HCT116 (cell line): ENCODE data around the gene NIT2. TPM values are rescaled to one million over a fixed set of nuclear protein-coding genes. Genes with fewer than 3 reads are reported as not detected.

Experiments used
- ATAC-seq: fragments of 200-7000 bp; cut with Tn5 transposase; 2 replicates; pipeline ENCODE4 v1.9.1; 2020; ENCODE audit warnings: mild to moderate bottlenecking, moderate library complexity
- BruUV-seq: library from RNA; stranded (reverse); fragments of 400-500 nt; replicated peaks from 2 replicates; lab custom pipeline; 2021; lab: Mats Ljungman, UMichigan
- CTCF ChIA-PET: fragments of 300-600 bp; sonication (Branson Sonifier 250); formaldehyde crosslinking; loops from one replicate; lab custom pipeline; 2021; ENCODE audit warnings: antibody characterized with exemption; lab: Charles Lee
- POLR2A ChIA-PET: fragments of 300-600, 350-600 bp; sonication (Branson Sonifier 250); formaldehyde crosslinking; loops from one replicate; lab custom pipeline; 2021; ENCODE audit warnings: antibody characterized with exemption; lab: Charles Lee
- RAD21 ChIA-PET, 2 experiments: fragments of 300-600 bp; sonication (Branson Sonifier 250); formaldehyde crosslinking; loops; one replicate each; lab custom pipeline; 2023; ENCODE audit warnings: low total read pairs in 2 of 2; ENCODE audit not compliant: uncharacterized antibody in 2 of 2, unreplicated experiment in 2 of 2, low non-redundant PET in 1 of 2; lab: Charles Lee
- DNase-seq: peaks from one replicate; pipeline ENCODE4 v3.0.0-alpha.2; 2010; ENCODE audit warnings: low read depth, low spot score
- H2AFZ ChIP-seq: fragments of 200-600 bp; shearing (Covaris generic), sonication (generic); 2 replicates; pipeline ENCODE4 v1.6.1; 2017; ENCODE audit warnings: low read depth, mixed run types, mixed read lengths, antibody characterized with exemption, low read length; ENCODE audit not compliant: poor library complexity, severe bottlenecking
- H3K27ac ChIP-seq: 2 replicates; pipeline ENCODE4 v1.5.1; 2012; ENCODE audit warnings: low read depth, low read length
- H3K27me3 ChIP-seq: fragments of 200-600 bp; sonication (generic); 2 replicates; pipeline ENCODE4 v1.6.1; 2016; ENCODE audit warnings: mixed run types, low read length, mixed read lengths; ENCODE audit not compliant: insufficient read depth
- H3K36me3 ChIP-seq, 2 experiments: fragments of 200-500 bp in 1 of 2; fragments of 200-600 bp in 1 of 2; sonication (Bioruptor generic) in 1 of 2; sonication (generic) in 1 of 2; 2 replicates each; pipeline versions ENCODE4 v1.5.1 to v1.6.1; 2014 to 2016; ENCODE audit warnings: low read length in 2 of 2, inconsistent platforms in 1 of 2, mixed read lengths in 1 of 2, mixed run types in 1 of 2; ENCODE audit not compliant: insufficient read depth in 2 of 2, control insufficient read depth in 1 of 2
- H3K4me1 ChIP-seq, 2 experiments: fragments of 200-600 bp in 1 of 2; sonication (generic) in 1 of 2; 2 replicates each; pipeline versions ENCODE4 v1.5.1 to v1.6.1; 2012 to 2017; ENCODE audit warnings: low read length in 2 of 2, inconsistent platforms in 1 of 2, mild to moderate bottlenecking in 1 of 2, mixed read lengths in 1 of 2, mixed run types in 1 of 2, moderate library complexity in 1 of 2; ENCODE audit not compliant: insufficient read depth in 2 of 2, control insufficient read depth in 1 of 2
- H3K4me2 ChIP-seq: fragments of 200-600 bp; sonication (generic); 2 replicates; pipeline ENCODE4 v1.6.1; 2017; ENCODE audit warnings: mixed run types, low read length, mixed read lengths
- H3K4me3 ChIP-seq, 2 experiments: fragments of 200-600 bp in 1 of 2; sonication (generic) in 1 of 2; replicated peaks in 1 of 2; 2 replicates each; pipeline ENCODE4 v1.5.1; 2011 to 2016; ENCODE audit warnings: low read length in 2 of 2, control low read depth in 1 of 2, low read depth in 1 of 2, mild to moderate bottlenecking in 1 of 2, mixed read lengths in 1 of 2, mixed run types in 1 of 2
- H3K79me2 ChIP-seq: fragments of 200-600 bp; sonication (generic); 2 replicates; pipeline ENCODE4 v1.6.1; 2017; ENCODE audit warnings: mild to moderate bottlenecking, mixed run types, low read length, moderate library complexity, mixed read lengths; ENCODE audit not compliant: insufficient read depth
- H3K9ac ChIP-seq: fragments of 200-600 bp; sonication (generic); 2 replicates; pipeline ENCODE4 v1.6.1; 2016; ENCODE audit warnings: low read length, mixed read lengths
- H3K9me2 ChIP-seq: fragments of 200-600 bp; sonication (generic), shearing (Covaris generic); 2 replicates; pipeline ENCODE4 v1.6.1; 2017; ENCODE audit warnings: mixed run types, mild to moderate bottlenecking, moderate library complexity; ENCODE audit not compliant: insufficient read depth
- H3K9me3 ChIP-seq, 2 experiments: fragments of 200-500 bp in 1 of 2; fragments of 200-600 bp in 1 of 2; sonication (Bioruptor generic) in 1 of 2; sonication (generic) in 1 of 2; 2 replicates each; pipeline ENCODE4 v1.6.1; 2014 to 2017; ENCODE audit warnings: low read length in 2 of 2, mixed read lengths in 2 of 2, inconsistent platforms in 1 of 2, low read depth in 1 of 2, mild to moderate bottlenecking in 1 of 2, mixed run types in 1 of 2, moderate library complexity in 1 of 2; ENCODE audit not compliant: control insufficient read depth in 1 of 2, insufficient read depth in 1 of 2
- H4K20me1 ChIP-seq: fragments of 200-600 bp; sonication (generic), shearing (Covaris generic); 2 replicates; pipeline ENCODE4 v1.6.1; 2017; ENCODE audit warnings: mixed run types, mild to moderate bottlenecking, moderate library complexity; ENCODE audit not compliant: insufficient read depth
- ATF3 ChIP-seq: IDR thresholded peaks from 2 replicates; pipeline ENCODE4 v1.6.1; 2012
- CBX3 ChIP-seq: IDR thresholded peaks from 2 replicates; pipeline ENCODE4 v1.6.1; 2012; ENCODE audit warnings: low read depth
- CTCF ChIP-seq, 3 experiments: fragments of 200-600 bp in 1 of 3; sonication (generic) in 1 of 3; IDR thresholded peaks in 2 of 3; conservative IDR thresholded peaks in 1 of 3; 2 replicates each; pipeline ENCODE4 v1.5.1; 2012 to 2017; ENCODE audit warnings: low read depth in 2 of 3, low read length in 2 of 3, antibody characterized with exemption in 1 of 3, borderline replicate concordance in 1 of 3, control low read depth in 1 of 3, mild to moderate bottlenecking in 1 of 3, mixed read lengths in 1 of 3, mixed run types in 1 of 3, moderate library complexity in 1 of 3; ENCODE audit not compliant: insufficient read depth in 1 of 3
- EGR1 ChIP-seq: IDR thresholded peaks from 2 replicates; pipeline ENCODE4 v1.6.1; 2012; ENCODE audit warnings: low read depth
- EZH2 ChIP-seq: fragments of 200-600 bp; sonication (generic); IDR thresholded peaks from 2 replicates; pipeline ENCODE4 v1.6.1; 2017; ENCODE audit warnings: antibody characterized with exemption, mixed run types
- EZH2phosphoT487 ChIP-seq: fragments of 200-600 bp; IDR thresholded peaks from 2 replicates; pipeline ENCODE4 v1.6.1; 2018; ENCODE audit warnings: antibody characterized with exemption, borderline replicate concordance
- FOSL1 ChIP-seq: IDR thresholded peaks from 2 replicates; pipeline ENCODE4 v1.6.1; 2012; ENCODE audit warnings: low read depth
- MAX ChIP-seq: IDR thresholded peaks from 2 replicates; pipeline ENCODE4 v1.6.1; 2012
- POLR2A ChIP-seq: IDR thresholded peaks from 2 replicates; pipeline ENCODE4 v1.7.0; 2011; ENCODE audit warnings: borderline replicate concordance; ENCODE audit not compliant: insufficient read depth, insufficient read length; ENCODE audit errors: extremely low read depth
- RAD21 ChIP-seq: IDR thresholded peaks from 2 replicates; pipeline ENCODE4 v1.6.1; 2012; ENCODE audit warnings: low read depth, mild to moderate bottlenecking
- SIN3A ChIP-seq: IDR thresholded peaks from 2 replicates; pipeline ENCODE4 v1.6.1; 2012; ENCODE audit warnings: low read depth
- SP1 ChIP-seq: IDR thresholded peaks from 2 replicates; pipeline ENCODE4 v1.6.1; 2012; ENCODE audit warnings: low read depth
- SRF ChIP-seq: IDR thresholded peaks from 2 replicates; pipeline ENCODE4 v1.6.1; 2012; ENCODE audit warnings: low read depth
- YY1 ChIP-seq: IDR thresholded peaks from 2 replicates; pipeline ENCODE4 v1.6.1; 2011; ENCODE audit warnings: low read length, low read depth, moderate library complexity, mild to moderate bottlenecking; ENCODE audit not compliant: insufficient replicate concordance; ENCODE audit errors: extremely low read depth
- ZFX ChIP-seq: fragments of 450-650 bp; IDR thresholded peaks from 2 replicates; pipeline ENCODE4 v1.6.1; 2017
- ZNF274 ChIP-seq: fragments of 200-500 bp; sonication (Bioruptor generic); IDR thresholded peaks from 2 replicates; pipeline ENCODE4 v1.6.1; 2014; ENCODE audit warnings: mild to moderate bottlenecking, low read depth, low read length, inconsistent platforms
- intact Hi-C: fragments of 100-400 bp; cut with micrococcal nuclease; formaldehyde crosslinking; loops from 2 replicates; pipeline ENCODE4 v1.10.0; 2022
- total RNA-seq: library from RNA; stranded (reverse); gene quantifications from one replicate; pipeline ENCODE4 v1.2.1, GENCODE V29; 2021; ENCODE audit not compliant: unreplicated experiment
- TF ChIP-seq, protein P1 (sequence below): IDR thresholded peaks from 2 replicates; pipeline ENCODE4 v1.6.1; 2011; ENCODE audit warnings: mild to moderate bottlenecking, low read length, moderate library complexity; ENCODE audit not compliant: insufficient replicate concordance; ENCODE audit errors: extremely low read depth
- TF ChIP-seq, protein P2 (sequence below): IDR thresholded peaks from 2 replicates; pipeline ENCODE4 v1.6.1; 2012; ENCODE audit warnings: low read depth

NIT2 gene
- total RNA-seq, 1 experiment from 2014 or later: 44.7 TPM

- Histone ChIP-seq H3K27ac (no peak overlapping the region), H3K36me3 (no peaks in the 10 kb centered on the region), H3K9me2 (no peaks in the 10 kb centered on the region), H3K9ac (no peak overlapping the region), H3K27me3 (no peaks in the 10 kb centered on the region), H4K20me1 (no peaks in the 10 kb centered on the region; the same call in 1 of the 2 replicates), H3K4me1 (peaks cover 3 to 4% of the 10 kb centered on the region in 2 experiments; a peak in 2 of 4 replicates), H3K9me3 (no peaks in the 10 kb centered on the region), H3K4me2 (peak overlapping the region; percentile 32), H3K79me2 (no peaks in the 10 kb centered on the region), H3K4me3 (no peak overlapping the region), H2AFZ (no peak overlapping the region)
- RAD21 ChIA-PET: no interaction called here
- DNase-seq (peak; percentile 46), ATAC-seq (peak; percentile 86)
- no TSS peak for BruUV-seq
- intact Hi-C loops: loop anchor here (1.0 to 10.0 kb wide), 6 partner anchors 146 to 881 kb away; no protein-coding TSS in a partner anchor
- POLR2A ChIA-PET: no interaction called here
- CTCF ChIA-PET: interaction anchor here (0.8 to 1.4 kb wide), 4 partner anchors 146 to 485 kb away, joined by 3 to 5 read pairs (median 4); no protein-coding TSS in a partner anchor
- no peak for TF ChIP-seq EZH2
- no peak for TF ChIP-seq ZNF274
- no peak for TF ChIP-seq SP1
- no peak for TF ChIP-seq FOSL1
- TF ChIP-seq SIN3A: no peak
- TF ChIP-seq RAD21: peak; percentile 73
- TF ChIP-seq CTCF (IDR thresholded peaks at IDR 0.05 in 2 of 3, conservative IDR thresholded peaks at IDR 0.05 in 1 of 3; ENCODE audit: borderline replicate concordance in 1 of 3, insufficient read depth in 1 of 3, low read depth in 2 of 3, low read length in 2 of 3): peak; percentile 32 to 71 (median 65); a peak in 5 of 6 replicates
- TF ChIP-seq EGR1: no peak
- no peak for TF ChIP-seq POLR2A
- TF ChIP-seq, protein P1, sequence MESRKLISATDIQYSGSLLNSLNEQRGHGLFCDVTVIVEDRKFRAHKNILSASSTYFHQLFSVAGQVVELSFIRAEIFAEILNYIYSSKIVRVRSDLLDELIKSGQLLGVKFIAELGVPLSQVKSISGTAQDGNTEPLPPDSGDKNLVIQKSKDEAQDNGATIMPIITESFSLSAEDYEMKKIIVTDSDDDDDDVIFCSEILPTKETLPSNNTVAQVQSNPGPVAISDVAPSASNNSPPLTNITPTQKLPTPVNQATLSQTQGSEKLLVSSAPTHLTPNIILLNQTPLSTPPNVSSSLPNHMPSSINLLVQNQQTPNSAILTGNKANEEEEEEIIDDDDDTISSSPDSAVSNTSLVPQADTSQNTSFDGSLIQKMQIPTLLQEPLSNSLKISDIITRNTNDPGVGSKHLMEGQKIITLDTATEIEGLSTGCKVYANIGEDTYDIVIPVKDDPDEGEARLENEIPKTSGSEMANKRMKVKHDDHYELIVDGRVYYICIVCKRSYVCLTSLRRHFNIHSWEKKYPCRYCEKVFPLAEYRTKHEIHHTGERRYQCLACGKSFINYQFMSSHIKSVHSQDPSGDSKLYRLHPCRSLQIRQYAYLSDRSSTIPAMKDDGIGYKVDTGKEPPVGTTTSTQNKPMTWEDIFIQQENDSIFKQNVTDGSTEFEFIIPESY: no peak
- no peak for TF ChIP-seq ZFX
- no peak for TF ChIP-seq ATF3
- no peak for TF ChIP-seq CBX3
- no peak for TF ChIP-seq SRF
- TF ChIP-seq, protein P2, sequence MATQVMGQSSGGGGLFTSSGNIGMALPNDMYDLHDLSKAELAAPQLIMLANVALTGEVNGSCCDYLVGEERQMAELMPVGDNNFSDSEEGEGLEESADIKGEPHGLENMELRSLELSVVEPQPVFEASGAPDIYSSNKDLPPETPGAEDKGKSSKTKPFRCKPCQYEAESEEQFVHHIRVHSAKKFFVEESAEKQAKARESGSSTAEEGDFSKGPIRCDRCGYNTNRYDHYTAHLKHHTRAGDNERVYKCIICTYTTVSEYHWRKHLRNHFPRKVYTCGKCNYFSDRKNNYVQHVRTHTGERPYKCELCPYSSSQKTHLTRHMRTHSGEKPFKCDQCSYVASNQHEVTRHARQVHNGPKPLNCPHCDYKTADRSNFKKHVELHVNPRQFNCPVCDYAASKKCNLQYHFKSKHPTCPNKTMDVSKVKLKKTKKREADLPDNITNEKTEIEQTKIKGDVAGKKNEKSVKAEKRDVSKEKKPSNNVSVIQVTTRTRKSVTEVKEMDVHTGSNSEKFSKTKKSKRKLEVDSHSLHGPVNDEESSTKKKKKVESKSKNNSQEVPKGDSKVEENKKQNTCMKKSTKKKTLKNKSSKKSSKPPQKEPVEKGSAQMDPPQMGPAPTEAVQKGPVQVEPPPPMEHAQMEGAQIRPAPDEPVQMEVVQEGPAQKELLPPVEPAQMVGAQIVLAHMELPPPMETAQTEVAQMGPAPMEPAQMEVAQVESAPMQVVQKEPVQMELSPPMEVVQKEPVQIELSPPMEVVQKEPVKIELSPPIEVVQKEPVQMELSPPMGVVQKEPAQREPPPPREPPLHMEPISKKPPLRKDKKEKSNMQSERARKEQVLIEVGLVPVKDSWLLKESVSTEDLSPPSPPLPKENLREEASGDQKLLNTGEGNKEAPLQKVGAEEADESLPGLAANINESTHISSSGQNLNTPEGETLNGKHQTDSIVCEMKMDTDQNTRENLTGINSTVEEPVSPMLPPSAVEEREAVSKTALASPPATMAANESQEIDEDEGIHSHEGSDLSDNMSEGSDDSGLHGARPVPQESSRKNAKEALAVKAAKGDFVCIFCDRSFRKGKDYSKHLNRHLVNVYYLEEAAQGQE: no peak
- no peak for TF ChIP-seq YY1
- TF ChIP-seq EZH2phosphoT487: no peak
- no peak for TF ChIP-seq MAX
Observed at GRCh38 chr3:100316641-100317069, 17.9 kb upstream of the NIT2 start.
